ENCODE results near the gene NHS. TPM values are rescaled to one million over a fixed set of nuclear protein-coding genes. Genes with fewer than 3 reads are reported as not detected.

The NHS gene
- total and polyA plus RNA-seq, 3 donors from 2014 or later: 4.8 to 25.7 (median 21.8) TPM

GRCh38 chrX:17778997-17779396 lies 404.0 kb downstream of the NHS start:
- no peak for DNase-seq
- WGBS, 2 donors: 15 to 65% methylated on average over 2 of the region's 2 CpGs

GRCh38 chrX:17779434-17779833 lies 404.4 kb downstream of the NHS start:
- Histone ChIP-seq H3K9me3 (no peaks in the 10 kb centered on the region), H3K4me3 (no peak overlapping the region), H3K27me3 (no peaks in the 10 kb centered on the region), H3K4me1 (no peaks in the 10 kb centered on the region), H3K27ac (no peak overlapping the region), H3K36me3 (ENCODE audit: low read depth, missing control alignments) (no peaks in the 10 kb centered on the region)
- intact Hi-C loops (cut with DNase I; ENCODE audit: low total_unique reads): no loop called here
- 95 to 98% methylated on average over 4 of the region's 4 CpGs for WGBS, 2 donors
- DNase-seq: no peak
- no peak for TF ChIP-seq POLR2A (IDR thresholded peaks at IDR 0.05)
- TF ChIP-seq CTCF (IDR thresholded peaks at IDR 0.05): no peak

More at GRCh38 chrX:17778997-17779396, 404.0 kb downstream of the NHS start:
- intact Hi-C loops (cut with DNase I; ENCODE audit: low total_unique reads): no loop called here
- TF ChIP-seq POLR2A (IDR thresholded peaks at IDR 0.05) (no peak), CTCF (IDR thresholded peaks at IDR 0.05) (no peak)
- no peak overlapping the region for H3K27ac ChIP-seq
- H3K36me3 ChIP-seq (ENCODE audit: low read depth, missing control alignments): no peaks in the 10 kb centered on the region
- H3K9me3 ChIP-seq: no peaks in the 10 kb centered on the region
- no peaks in the 10 kb centered on the region for H3K4me1 ChIP-seq
- H3K27me3 ChIP-seq: no peaks in the 10 kb centered on the region
- H3K4me3 ChIP-seq: no peak overlapping the region

Small RNA genes within 50 kb of the gene (microRNA-seq; reads per million reads assigned to microRNA genes)
- gene MIR4768 (ENCODE audit: borderline number of aligned reads in 2 of 2, borderline replicate concordance in 1 of 2): 0 to 1.4 reads per million in 2 donors

Small RNA genes within 50 kb of the gene (small RNA-seq; reads per million reads assigned to genes)
- gene MIR4768 (0 to 0.09 reads per million in 2 donors), gene RF01210 (0 reads per million in 2 donors)
